GM10248 (cell line): Measurements from ENCODE around the gene ARL2.
"Not testable (repeated sequence)": the region's sequence is repeated elsewhere in the genome, so short reads cannot be mapped to it uniquely, and the experiment has no call there.

ENCODE experiments used
- CTCF ChIA-PET: fragments of 300-600 bp; sonication (Branson Sonifier 250); formaldehyde crosslinking; extraction: SDS; loops from one replicate; lab custom pipeline; 2021; ENCODE audit warnings: antibody characterized with exemption; lab: Yijun Ruan, JAX
- POLR2A ChIA-PET: fragments of 350-650 bp; sonication (Branson Sonifier 250); formaldehyde crosslinking; extraction: SDS; loops from one replicate; lab custom pipeline; 2020; ENCODE audit warnings: antibody characterized with exemption; lab: Yijun Ruan, JAX
- DNase-seq: peaks from one replicate; pipeline ENCODE4 v3.0.0; 2012; ENCODE audit errors: extremely low spot score
- CTCF ChIP-seq: IDR thresholded peaks from 2 replicates; pipeline ENCODE4 v1.5.1; 2012; ENCODE audit warnings: mild to moderate bottlenecking, low read depth; ENCODE audit errors: extremely low read depth, missing control alignments, control extremely low read depth

Gene ARL2

DNA sequence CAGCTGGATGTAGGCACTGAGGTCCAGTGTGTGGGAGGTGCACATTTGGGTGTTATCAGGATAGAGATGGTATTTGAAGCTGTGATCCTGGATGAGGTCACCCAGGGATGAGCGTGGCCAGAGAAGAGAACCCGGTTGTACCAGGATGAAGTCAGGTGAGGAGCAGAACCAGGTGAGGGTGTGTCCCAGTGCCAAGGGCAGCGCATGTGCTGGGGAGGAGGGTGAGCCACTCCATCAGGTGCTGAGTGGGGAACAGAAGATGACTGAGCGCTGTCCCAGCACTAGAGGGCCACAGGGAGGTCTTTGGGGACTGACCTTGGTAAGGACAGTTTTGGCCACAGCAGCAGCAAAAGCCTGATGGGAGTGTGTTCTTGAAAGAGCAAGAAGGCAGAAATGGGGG lies 2.7 kb downstream of the ARL2 start:
- POLR2A ChIA-PET, result interaction anchor here (0.6 kb wide), 1 partner anchor 525 kb away, joined by 5 read pairs; no protein-coding TSS in a partner anchor
- CTCF ChIA-PET, result interaction anchor here (1.9 to 2.3 kb wide), 3 partner anchors 10 to 95 kb away, joined by 3 to 10 read pairs (median 7); partner anchors contain the start of genes SNX15 and TM7SF2
- TF ChIP-seq CTCF, result no peak
- no peak for DNase-seq

DNA sequence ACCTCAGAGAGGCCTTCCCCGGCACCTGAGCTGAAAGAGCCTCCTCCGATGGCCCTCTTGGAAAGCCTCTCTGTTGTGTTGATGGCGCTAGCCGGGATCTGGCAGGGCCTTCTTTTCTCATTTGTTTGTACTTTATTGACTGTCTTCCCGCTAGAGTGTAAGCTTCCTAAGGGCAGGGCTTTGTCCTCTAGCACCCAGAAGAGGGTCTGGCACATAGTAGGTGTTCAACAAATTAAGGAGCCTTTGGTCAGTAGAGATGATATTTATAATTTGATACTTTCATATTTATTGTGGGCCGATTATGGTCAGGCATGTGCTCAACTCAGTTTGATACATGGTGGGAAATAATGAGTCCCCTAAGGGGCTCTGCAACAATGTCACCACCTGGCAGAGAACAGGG lies 4.0 kb downstream of the ARL2 start:
- POLR2A ChIA-PET, result no interaction called here
- CTCF ChIA-PET, result interaction anchor here (0.9 to 2.3 kb wide), 4 partner anchors 9 to 236 kb away, joined by 3 to 10 read pairs (median 5); partner anchors contain the start of genes SNX15 and TM7SF2
- DNase-seq, result no peak
- TF ChIP-seq CTCF, result no peak

GRCh38 chr11:65019824-65020223 lies 5.9 kb downstream of the ARL2 start:
- TF ChIP-seq CTCF, result no peak
- POLR2A ChIA-PET, result no interaction called here
- DNase-seq, result no peak
- CTCF ChIA-PET, result no interaction called here

- no peak for TF ChIP-seq CTCF
- POLR2A ChIA-PET, result no interaction called here
- CTCF ChIA-PET, result no interaction called here
- no peak for DNase-seq
Observed at GRCh38 chr11:65021003-65021402, 7.0 kb downstream of the ARL2 start.

DNA sequence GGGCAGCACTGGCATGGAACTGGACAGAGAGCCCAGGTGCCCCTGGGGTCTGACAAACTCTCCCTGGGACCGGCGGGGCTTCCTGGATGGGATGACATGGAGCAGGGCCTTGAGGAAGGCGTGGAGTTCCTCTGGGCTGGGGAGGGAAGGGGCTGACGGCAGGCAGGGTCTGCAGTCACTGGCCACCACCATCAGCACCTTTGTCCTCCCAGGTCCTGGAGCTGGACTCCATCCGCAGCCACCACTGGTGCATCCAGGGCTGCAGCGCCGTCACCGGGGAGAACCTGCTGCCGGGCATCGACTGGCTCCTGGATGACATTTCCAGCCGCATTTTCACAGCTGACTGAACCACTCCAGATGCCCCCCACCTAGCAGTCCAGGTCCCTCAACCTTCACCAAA lies 7.5 kb downstream of the ARL2 start:
- ChIA-PET POLR2A (no interaction called here), CTCF (interaction anchor here (0.6 to 1.5 kb wide), 2 partner anchors 89 to 184 kb away, joined by 3 read pairs; no protein-coding TSS in a partner anchor)
- DNase-seq, result no peak
- TF ChIP-seq CTCF, result no peak

GRCh38 chr11:65023502-65023901 lies 9.5 kb downstream of the ARL2 start:
- POLR2A ChIA-PET, DNase-seq: not testable (repeated sequence)
- CTCF ChIA-PET, result interaction anchor here (6.9 kb wide), 1 partner anchor 10 kb away, joined by 75 read pairs; the partner anchor contains the start of gene ARL2

DNA sequence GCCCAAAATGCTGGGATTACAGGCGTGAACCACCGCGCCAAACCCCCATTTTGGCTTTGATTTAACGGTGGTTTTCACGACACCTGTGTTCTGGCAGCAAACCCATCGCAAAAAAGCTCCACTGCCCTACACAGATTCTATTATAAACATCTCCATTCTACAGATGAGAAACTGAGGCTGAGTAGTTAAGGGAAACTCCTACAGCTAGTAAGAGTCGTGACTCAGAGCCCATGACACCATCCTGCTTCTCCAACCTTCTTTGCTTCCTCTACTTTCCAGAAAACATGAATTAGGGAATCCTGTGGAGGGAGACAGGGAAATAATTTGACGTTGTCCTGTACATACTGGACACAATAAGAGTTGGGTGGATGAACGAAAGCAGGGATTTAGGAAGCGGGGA lies 12.8 kb downstream of the ARL2 start:
- ChIA-PET POLR2A (no interaction called here), CTCF (interaction anchor here (0.6 to 6.9 kb wide), 14 partner anchors 10 to 303 kb away, joined by 3 to 75 read pairs (median 3); partner anchors contain the start of genes ARL2, PPP2R5B, TM7SF2 and ZNHIT2)
- no peak for DNase-seq
- TF ChIP-seq CTCF, result no peak
